ENCODE data around the gene PCSK4.

GRCh38 chr19:1512671-1513498, 22.7 kb upstream of the PCSK4 start, which contains the start of gene ADAMTSL5:
- no peak for TF ChIP-seq CTCF (IDR thresholded peaks at IDR 0.05)
- TF ChIP-seq POLR2A (IDR thresholded peaks at IDR 0.05), result peak in 1 of 2 donors; percentile 53
- peak in 1 of 2 donors; percentile 76 for TF ChIP-seq POLR2AphosphoS5 (IDR thresholded peaks at IDR 0.05; ENCODE audit: insufficient read depth in 1 of 2, low read depth in 1 of 2)

Data from vagina (tissue), 2 donors.